Adipose tissue (tissue), 3 donors: Measurements from ENCODE around the gene SMAD6. TPM values are rescaled to one million over a fixed set of nuclear protein-coding genes. Genes with fewer than 3 reads are reported as not detected.
"Not testable (repeated sequence)": the region's sequence is repeated elsewhere in the genome, so short reads cannot be mapped to it uniquely, and the experiment has no call there.

ENCODE experiments used
- H3K27ac ChIP-seq: one replicate; pipeline ENCODE4 v1.5.1; 2013; ENCODE audit warnings: low read depth, low read length
- WGBS, 3 donors: extraction: QIAGEN DNeasy Blood & Tissue Kit; methylation state at CpG; one replicate each; pipeline ENCODE4 v1.1.7; 2013; 5-methylcytosine and 5-hydroxymethylcytosine counted together
- polyA plus RNA-seq, 3 donors: library from polyadenylated mRNA; stranded (reverse); fragments of 200-250 nt; gene quantifications; one replicate each; pipeline ENCODE4 v1.2.3, GENCODE V29; 2013
- donor health status: healthy with polysubstance abuse.
- donor health status: Bipolar disorder and iron deficiency.
- donor health status: healthy.

The SMAD6 gene
- polyA plus RNA-seq, 3 donors = 3.6 to 23.0 (median 7.4) TPM

GRCh38 chr15:66819084-66819483 lies 117.0 kb downstream of the SMAD6 start:
- H3K27ac ChIP-seq = no peak overlapping the region
- 12 to 59% (median 27%) methylated on average over 2 of the region's 2 CpGs for WGBS, 3 donors

- WGBS, 3 donors = 84 to 95% (median 85%) methylated on average over 5 of the region's 5 CpGs
- H3K27ac ChIP-seq = no peak overlapping the region
Measured at GRCh38 chr15:66820481-66821176, 118.6 kb downstream of the SMAD6 start.

DNA sequence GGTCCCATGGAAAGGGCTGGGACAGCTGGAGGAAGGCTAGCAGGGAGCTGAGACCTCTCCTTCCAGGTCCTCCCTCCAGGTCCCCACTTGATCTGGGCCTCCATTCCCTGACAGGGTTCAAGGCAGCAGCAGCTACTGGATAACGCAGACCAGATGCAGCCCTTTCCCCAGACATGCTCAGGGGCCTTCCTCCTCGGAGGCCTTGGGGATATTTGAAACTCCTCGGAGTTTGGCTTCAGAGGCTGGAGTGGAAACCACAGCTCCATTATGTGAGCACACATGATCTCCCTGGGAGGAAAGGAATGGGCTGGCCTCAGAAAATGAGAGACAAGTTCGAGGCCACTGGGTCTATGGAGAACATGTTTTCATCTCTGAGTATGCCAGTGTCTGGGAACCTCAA lies 119.3 kb downstream of the SMAD6 start:
- WGBS, 3 donors = 67 to 83% (median 76%) methylated on average over 4 of the region's 4 CpGs

GRCh38 chr15:66822114-66822513 lies 120.1 kb downstream of the SMAD6 start:
- WGBS, 3 donors = 87 to 92% (median 89%) methylated on average over 8 of the region's 8 CpGs
- H3K27ac ChIP-seq = no peak overlapping the region

More for the DNA sequence above, 119.3 kb downstream of the SMAD6 start:
- H3K27ac ChIP-seq = no peak overlapping the region

DNA sequence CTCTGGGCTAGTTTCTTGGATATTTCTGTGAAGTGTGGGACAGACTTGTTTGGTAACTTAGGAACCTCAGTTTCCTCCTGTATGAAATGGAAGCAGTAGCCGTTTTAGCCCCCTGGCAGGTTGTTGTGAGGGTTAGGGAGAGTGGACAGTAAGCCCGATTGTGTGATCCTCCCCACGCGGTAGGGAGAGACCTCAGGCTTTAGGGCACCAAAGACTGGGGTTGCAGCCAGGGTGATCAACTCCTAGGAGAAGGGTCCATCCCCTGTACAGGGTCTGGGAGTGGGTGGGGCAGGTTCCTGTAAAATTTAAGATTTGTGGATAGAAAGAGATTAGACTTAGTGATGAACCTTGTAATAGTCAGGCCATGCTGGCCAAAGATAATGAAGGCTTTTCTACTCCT lies 120.5 kb downstream of the SMAD6 start:
- 91 to 96% (median 92%) methylated on average over 4 of the region's 4 CpGs for WGBS, 3 donors
- no peak overlapping the region for H3K27ac ChIP-seq

GRCh38 chr15:66823601-66824000 lies 121.6 kb downstream of the SMAD6 start:
- H3K27ac ChIP-seq = no peak overlapping the region
- 95 to 97% (median 96%) methylated on average over 9 of the region's 9 CpGs for WGBS, 3 donors

DNA sequence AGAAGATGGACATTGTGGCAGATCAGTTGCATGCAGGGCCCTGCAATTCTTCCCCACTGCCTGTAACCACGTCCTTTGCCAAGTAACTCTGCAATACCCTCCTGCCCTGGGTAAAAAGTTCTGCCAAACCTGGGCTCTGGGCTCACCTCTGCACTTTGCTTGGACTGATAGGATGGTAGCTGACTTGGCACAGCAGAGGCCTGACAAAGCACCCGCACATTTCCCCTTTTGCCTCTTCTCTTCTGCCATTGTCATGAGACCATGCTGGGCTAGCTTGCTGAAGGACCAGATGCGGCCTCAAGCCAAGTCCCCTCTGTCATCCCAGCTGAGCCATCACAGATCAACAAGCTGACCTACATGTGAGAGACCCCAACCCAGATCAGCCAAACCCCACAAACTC lies 122.4 kb downstream of the SMAD6 start:
- WGBS, 3 donors = 84 to 92% (median 86%) methylated on average over 3 of the region's 3 CpGs
- no peak overlapping the region for H3K27ac ChIP-seq

- no peak overlapping the region for H3K27ac ChIP-seq
- WGBS, 3 donors = 95 to 100% (median 98%) methylated on average over 3 of the region's 3 CpGs
Measured at GRCh38 chr15:66825139-66825538, 123.1 kb downstream of the SMAD6 start.

DNA sequence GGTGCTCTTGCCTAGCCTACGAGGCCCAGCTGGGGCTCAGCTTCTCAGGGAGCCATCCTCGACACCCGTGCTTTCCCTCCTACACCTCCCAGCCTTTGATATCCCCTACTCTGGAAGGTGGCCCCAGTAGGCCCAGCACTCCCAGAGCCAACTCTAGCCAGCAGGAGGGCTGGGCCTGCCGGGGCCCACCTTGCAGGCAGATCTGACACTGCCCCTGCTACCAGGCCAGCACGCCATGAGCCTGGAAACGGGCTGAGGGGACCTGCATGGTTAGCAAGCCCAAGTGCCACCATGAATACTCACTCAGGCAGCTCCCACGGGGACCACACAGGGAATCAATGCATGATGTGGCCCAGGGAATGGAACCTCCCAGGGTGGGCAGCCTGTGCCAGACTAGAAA lies 123.7 kb downstream of the SMAD6 start:
- H3K27ac ChIP-seq = no peak overlapping the region
- 95 to 96% (median 96%) methylated on average over 7 of the region's 7 CpGs for WGBS, 3 donors

GRCh38 chr15:66826507-66826906 lies 124.5 kb downstream of the SMAD6 start:
- WGBS, 3 donors = 86 to 92% (median 87%) methylated on average over 3 of the region's 3 CpGs

DNA sequence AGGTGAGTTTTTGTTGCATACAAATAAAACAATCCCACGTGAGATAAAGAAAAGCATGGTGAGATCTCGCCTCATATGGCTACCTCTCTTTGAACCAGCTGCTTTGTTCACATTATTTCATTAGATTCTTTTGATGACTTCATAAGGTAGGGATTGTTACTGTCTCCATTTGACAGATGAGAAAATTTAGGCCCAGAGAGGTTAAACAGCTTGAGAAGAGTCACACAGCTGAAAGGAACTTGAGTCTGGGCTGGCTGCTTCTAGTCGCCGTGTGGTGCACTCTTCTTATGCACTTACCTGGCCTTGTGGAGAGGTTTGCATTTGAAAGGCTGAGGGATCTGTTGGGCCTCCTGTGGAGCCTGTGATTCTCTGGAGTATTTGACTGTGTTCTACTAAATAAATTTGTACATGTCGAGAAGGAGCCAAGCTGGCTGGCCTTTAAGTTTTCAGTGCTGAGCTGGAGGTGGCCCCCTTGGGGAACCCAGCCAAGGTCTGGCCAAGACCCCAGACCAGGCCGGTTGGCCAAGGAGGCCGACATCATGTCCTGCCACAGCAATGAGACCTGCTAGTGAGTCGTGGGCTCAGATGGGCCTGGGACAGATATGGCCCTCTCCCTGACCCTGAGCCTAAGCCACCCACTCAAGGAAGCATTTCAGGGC lies 125.1 kb downstream of the SMAD6 start:
- 83 to 87% (median 86%) methylated on average over 8 of the region's 8 CpGs for WGBS, 3 donors
- H3K27ac ChIP-seq = no peak overlapping the region

More at GRCh38 chr15:66826507-66826906, 124.5 kb downstream of the SMAD6 start:
- no peak overlapping the region for H3K27ac ChIP-seq

GRCh38 chr15:66827698-66828055 lies 125.6 kb downstream of the SMAD6 start:
- H3K27ac ChIP-seq = no peak overlapping the region
- 91 to 92% (median 91%) methylated on average over 6 of the region's 6 CpGs for WGBS, 3 donors

DNA sequence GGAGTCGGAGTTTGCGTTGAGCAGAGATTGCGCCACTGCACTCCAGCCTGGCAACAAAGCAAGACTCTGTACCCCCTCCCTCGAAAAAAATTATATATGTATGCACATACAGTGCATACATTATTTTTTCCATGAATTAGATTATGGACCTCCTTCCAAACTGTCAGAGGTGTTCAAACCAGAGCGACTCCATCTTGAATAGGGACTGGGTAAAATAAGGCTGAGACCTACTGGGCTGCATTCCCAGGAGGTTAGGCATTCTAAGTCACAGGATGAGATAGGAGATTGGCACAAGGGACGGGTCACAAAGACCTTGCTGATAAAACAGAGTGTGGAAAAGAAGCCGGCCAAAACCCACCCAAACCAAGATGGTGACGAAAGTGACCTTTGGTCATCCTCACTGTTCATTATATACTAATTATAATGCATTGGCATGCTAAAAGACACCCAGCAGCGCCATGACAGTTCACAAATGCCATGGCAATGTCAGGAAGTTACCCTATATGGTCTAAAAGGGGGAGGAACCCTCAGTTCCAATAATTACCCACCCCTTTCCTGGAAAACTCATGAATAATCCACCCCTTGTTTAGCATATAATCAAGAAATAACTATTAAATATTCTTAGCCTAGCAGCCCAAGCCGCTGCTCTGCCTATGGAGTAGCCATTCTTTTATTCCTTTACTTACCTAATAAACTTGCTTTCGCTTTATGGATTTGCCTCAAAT lies 126.9 kb downstream of the SMAD6 start:
- 79 to 94% (median 88%) methylated on average over 11 of the region's 11 CpGs for WGBS, 3 donors
- H3K27ac ChIP-seq = not testable (repeated sequence)

DNA sequence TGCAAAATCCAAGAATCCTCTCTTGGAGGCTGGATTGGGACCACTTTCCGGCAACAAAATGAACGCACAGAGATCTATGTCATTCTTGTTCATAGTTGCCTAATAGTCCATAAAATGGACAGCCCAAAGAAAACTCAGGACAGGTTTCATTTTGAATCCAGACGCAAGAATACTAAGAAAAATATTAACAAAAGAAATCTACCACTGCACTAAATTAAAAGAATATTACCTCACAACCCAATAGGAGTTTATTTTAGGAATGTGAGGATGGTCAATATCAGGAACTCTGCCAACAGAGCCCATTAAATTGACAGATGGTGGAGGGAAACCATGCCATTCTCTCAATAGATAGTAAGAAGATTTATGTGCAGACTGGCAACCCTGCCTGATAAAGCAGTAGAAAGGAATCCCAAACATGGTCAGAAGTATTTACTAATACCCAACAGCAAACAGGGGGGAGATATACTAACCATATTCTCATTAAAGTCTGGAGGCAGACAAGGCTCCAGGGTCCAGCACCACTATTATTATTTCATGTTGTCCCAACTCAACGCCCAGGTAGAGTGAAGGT lies 127.6 kb downstream of the SMAD6 start:
- H3K27ac ChIP-seq = no peak overlapping the region
- WGBS, 3 donors = 82 to 95% (median 92%) methylated on average over 4 of the region's 4 CpGs

DNA sequence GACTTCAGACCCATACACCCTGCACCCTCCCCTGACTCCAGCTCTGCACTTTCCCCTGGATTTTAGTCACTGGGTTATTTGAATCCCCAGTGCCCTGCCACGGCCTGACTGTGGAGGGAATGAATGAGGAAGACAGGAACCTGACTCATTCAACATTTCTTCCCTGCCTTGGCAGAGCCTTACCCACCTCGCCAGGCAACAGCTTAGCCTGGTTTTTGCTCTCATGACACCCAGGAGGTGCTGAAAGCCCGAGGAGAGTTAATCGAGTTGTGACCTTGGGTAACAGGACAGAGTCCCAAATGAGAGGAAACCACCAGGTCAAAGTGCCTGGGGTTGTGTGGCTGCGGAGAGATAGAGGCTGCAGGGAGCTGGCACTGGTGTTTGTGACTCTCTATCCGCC lies 128.3 kb downstream of the SMAD6 start:
- H3K27ac ChIP-seq = no peak overlapping the region
- WGBS, 3 donors = 49 to 58% (median 57%) methylated on average over 6 of the region's 6 CpGs

GRCh38 chr15:66830823-66831222 lies 128.8 kb downstream of the SMAD6 start:
- WGBS, 3 donors = 70 to 92% (median 84%) methylated on average over 3 of the region's 3 CpGs
- H3K27ac ChIP-seq = no peak overlapping the region

DNA sequence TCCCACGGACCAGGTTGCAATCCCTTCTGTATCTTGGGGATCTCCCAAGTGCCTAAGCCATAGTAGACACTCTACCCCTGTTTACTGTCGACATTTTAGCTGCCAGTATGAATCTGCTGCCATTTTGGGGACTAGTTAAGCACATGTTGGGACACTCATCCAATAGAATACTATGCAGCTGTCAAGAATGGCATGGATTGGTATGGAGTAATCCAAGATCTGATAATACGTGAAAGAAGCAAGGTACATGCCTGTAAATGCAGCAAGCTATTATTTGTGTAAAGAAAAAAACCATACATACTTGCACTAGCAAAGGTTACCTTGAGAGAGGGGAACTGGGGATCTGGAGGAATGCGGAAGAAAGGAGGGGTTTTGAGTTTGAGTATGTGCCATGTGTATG lies 129.3 kb downstream of the SMAD6 start:
- no peak overlapping the region for H3K27ac ChIP-seq

GRCh38 chr15:66831801-66832390 lies 129.9 kb downstream of the SMAD6 start:
- 87 to 96% (median 91%) methylated on average over 14 of the region's 14 CpGs for WGBS, 3 donors
- no peak overlapping the region for H3K27ac ChIP-seq

More for the DNA sequence above, 129.3 kb downstream of the SMAD6 start:
- 90 to 93% (median 91%) methylated on average over 4 of the region's 4 CpGs for whole genome bisulfite sequencing, 3 donors
